GM18868 (cell line): ENCODE measurements around the gene EEF1A2.

ENCODE experiments used
- ATAC-seq: cut with Tn5 transposase; IDR thresholded peaks from one replicate; pipeline ENCODE4 v1.9.1; 2021; ENCODE audit warnings: mild to moderate bottlenecking, moderate library complexity; ENCODE audit not compliant: unreplicated experiment

EEF1A2 gene

GRCh38 chr20:63439866-63440265 lies 59.0 kb downstream of the EEF1A2 start:
- ATAC-seq: no peak

GRCh38 chr20:63438121-63438520 lies 60.8 kb downstream of the EEF1A2 start:
- ATAC-seq: no peak
